PFSK-1 (cell line): ENCODE measurements around the gene HEG1.

ENCODE experiments used
- FOXP2 ChIP-seq: optimal IDR thresholded peaks from 2 replicates; pipeline ENCODE3; 2011; ENCODE audit warnings: borderline replicate concordance, control low read depth, inconsistent platforms; ENCODE audit not compliant: insufficient read depth; ENCODE audit errors: extremely low read length, extremely low read depth
- POLR2AphosphoS5 ChIP-seq: IDR thresholded peaks from 2 replicates; pipeline ENCODE4 v1.6.1; 2012; ENCODE audit warnings: low read depth, mild to moderate bottlenecking, control low read depth, low read length, moderate library complexity
- SIN3A ChIP-seq: IDR thresholded peaks from 2 replicates; pipeline ENCODE4 v1.6.1; 2012; ENCODE audit warnings: mild to moderate bottlenecking, low read length, moderate library complexity, borderline replicate concordance; ENCODE audit not compliant: insufficient read depth
- TAF1 ChIP-seq: IDR thresholded peaks from 2 replicates; pipeline ENCODE4 v1.6.1; 2012; ENCODE audit warnings: low read length, control low read depth, borderline replicate concordance; ENCODE audit not compliant: insufficient read depth
- TF ChIP-seq, protein P1 (sequence below), 2 experiments: IDR thresholded peaks; 2 replicates each; pipeline versions ENCODE4 v1.6.1 to v1.8.0; 2011 to 2012; ENCODE audit warnings: low read depth in 2 of 2, low read length in 2 of 2, control low read depth in 1 of 2, inconsistent platforms in 1 of 2, mild to moderate bottlenecking in 1 of 2, moderate library complexity in 1 of 2; ENCODE audit not compliant: insufficient read depth in 1 of 2

HEG1 gene

DNA sequence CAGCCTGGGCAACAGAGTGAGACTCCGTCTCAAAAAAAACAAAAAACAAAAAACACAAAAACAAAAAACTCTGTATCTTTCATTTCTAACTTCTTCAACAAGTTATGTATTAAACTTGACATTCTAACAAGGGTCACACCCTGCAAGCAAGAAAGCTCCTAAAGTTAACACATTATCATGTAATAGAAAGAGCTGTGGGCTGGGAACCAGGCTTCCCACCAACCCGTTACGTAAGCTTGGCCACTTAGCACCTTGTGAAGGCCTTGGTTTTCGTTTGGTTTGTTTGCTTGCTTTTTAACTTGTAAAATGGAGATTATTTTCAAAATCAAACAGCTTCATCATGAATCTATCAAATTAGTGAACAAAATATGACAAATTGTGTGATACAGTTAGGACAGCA lies 47.0 kb downstream of the HEG1 start:
- TF ChIP-seq FOXP2 = no peak
- TF ChIP-seq, protein P1, sequence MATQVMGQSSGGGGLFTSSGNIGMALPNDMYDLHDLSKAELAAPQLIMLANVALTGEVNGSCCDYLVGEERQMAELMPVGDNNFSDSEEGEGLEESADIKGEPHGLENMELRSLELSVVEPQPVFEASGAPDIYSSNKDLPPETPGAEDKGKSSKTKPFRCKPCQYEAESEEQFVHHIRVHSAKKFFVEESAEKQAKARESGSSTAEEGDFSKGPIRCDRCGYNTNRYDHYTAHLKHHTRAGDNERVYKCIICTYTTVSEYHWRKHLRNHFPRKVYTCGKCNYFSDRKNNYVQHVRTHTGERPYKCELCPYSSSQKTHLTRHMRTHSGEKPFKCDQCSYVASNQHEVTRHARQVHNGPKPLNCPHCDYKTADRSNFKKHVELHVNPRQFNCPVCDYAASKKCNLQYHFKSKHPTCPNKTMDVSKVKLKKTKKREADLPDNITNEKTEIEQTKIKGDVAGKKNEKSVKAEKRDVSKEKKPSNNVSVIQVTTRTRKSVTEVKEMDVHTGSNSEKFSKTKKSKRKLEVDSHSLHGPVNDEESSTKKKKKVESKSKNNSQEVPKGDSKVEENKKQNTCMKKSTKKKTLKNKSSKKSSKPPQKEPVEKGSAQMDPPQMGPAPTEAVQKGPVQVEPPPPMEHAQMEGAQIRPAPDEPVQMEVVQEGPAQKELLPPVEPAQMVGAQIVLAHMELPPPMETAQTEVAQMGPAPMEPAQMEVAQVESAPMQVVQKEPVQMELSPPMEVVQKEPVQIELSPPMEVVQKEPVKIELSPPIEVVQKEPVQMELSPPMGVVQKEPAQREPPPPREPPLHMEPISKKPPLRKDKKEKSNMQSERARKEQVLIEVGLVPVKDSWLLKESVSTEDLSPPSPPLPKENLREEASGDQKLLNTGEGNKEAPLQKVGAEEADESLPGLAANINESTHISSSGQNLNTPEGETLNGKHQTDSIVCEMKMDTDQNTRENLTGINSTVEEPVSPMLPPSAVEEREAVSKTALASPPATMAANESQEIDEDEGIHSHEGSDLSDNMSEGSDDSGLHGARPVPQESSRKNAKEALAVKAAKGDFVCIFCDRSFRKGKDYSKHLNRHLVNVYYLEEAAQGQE (IDR thresholded peaks at IDR 0.05; ENCODE audit: insufficient read depth in 1 of 2, low read depth in 2 of 2, low read length in 2 of 2) = no peak
- TF ChIP-seq TAF1 = no peak
- TF ChIP-seq SIN3A = no peak
- no peak for TF ChIP-seq POLR2AphosphoS5

- no peak for TF ChIP-seq POLR2AphosphoS5
- no peak for TF ChIP-seq FOXP2
- no peak for TF ChIP-seq TAF1
- no peak for TF ChIP-seq SIN3A
- TF ChIP-seq, protein P1 (IDR thresholded peaks at IDR 0.05; ENCODE audit: insufficient read depth in 1 of 2, low read depth in 2 of 2, low read length in 2 of 2) = no peak
Measured at GRCh38 chr3:125006291-125006731, 49.5 kb downstream of the HEG1 start.

DNA sequence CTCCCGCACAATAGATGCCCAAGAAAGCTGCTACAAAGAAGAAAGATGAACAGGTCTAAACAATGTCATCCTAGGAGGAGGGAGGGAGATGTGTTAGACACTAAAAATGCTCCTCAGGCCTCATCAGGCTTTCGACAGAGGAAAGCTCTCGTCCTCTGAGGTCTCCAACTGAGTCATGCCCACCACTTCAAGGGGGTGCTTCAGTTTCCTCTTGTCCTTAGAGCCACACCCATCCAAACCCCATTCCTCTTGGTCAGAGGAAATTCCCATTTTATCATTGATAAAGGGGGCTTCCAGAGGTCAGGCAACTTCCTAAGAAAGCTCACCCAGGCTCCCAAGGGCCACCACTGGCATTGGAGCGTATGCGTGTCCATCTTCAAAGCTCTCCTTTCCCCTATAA lies 50.1 kb downstream of the HEG1 start:
- TF ChIP-seq FOXP2 (no peak), SIN3A (no peak), POLR2AphosphoS5 (no peak), TAF1 (no peak)
- TF ChIP-seq, protein P1 (IDR thresholded peaks at IDR 0.05; ENCODE audit: insufficient read depth in 1 of 2, low read depth in 2 of 2, low read length in 2 of 2) = no peak

DNA sequence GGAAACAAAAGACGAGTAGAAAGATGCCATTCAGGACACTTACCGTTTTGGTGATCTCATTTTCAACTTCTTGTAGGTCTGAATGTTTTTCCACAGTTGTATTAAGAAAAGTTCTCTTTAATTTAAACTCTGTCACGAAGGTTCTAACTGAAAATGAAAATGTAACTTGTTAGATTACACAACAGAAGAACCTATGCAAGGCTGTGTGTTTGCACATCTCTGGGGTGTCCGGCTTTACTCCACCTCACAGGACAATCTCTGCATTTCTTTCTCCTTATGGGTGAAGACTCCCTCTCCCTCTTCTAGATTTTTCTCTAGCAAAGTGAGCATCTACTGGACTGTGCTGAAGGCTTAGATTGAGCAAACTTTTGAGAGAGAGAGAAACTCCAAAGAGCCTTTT lies 50.6 kb downstream of the HEG1 start:
- TF ChIP-seq SIN3A = no peak

DNA sequence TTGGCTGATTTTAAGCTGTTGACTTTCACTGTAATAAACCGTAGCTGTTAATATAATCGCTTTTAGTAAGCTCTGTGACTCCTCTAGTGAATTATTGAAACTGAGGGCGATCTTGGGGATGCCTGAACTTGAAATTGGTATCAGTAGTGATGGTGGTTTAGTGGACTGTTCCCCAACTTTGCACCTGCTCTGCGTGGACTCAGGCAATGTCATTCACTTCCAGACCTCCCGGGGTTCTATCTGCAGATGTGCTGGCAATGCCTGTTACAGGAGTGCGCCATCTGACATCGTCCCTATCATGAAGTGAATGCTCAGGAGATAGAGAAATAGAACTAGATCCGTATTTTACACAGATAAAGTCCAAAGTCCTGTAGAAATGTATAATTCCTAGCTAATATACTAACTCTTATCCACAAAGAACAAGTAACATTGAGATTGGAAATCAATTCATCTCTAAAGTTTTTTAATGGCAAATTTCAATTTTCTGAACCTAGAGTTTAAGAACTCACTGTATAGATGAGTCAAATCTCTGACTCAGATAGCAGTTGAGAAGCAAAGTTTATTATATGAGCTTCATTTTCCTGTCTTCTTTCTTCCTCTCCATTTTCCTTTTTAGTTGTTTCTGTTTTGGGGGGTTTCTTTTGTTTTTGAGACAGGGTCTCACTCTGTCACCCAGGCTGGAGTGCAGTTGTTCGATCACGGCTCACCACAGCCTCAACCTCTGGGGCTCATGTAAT lies 51.8 kb downstream of the HEG1 start:
- no peak for TF ChIP-seq POLR2AphosphoS5
- no peak for TF ChIP-seq SIN3A
- TF ChIP-seq TAF1 = no peak

DNA sequence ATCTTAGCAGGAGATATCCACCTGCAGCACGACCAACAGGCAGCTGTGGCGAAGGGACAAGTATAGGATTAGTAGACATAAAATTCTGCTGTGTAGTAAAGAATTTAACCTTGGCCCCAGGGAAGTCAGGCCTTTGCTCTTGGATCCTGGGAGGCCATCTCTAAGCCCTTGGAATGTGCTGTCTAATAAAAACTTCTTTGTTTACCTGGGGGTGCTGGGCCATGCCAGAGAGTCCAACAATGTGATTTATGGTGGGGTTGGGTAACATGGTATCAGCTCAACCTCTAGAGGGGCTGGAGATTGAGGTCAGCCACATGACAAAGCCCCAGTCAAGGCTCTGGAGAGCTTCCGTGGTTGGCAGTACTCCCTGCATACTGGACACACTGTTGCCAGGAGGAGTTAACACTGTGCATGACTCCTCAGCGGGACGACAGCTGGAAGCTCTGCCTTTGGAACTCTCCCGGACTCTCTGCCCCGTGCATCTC lies 52.4 kb downstream of the HEG1 start:
- TF ChIP-seq SIN3A (no peak), FOXP2 (no peak), TAF1 (no peak), POLR2AphosphoS5 (no peak)
- TF ChIP-seq, protein P1 (IDR thresholded peaks at IDR 0.05; ENCODE audit: insufficient read depth in 1 of 2, low read depth in 2 of 2, low read length in 2 of 2) = no peak
